WTC11 (cell line): ENCODE measurements around the gene FBXO22.

Source experiments
- CTCF ChIP-seq: fragments of 200-600 bp; IDR thresholded peaks from 2 replicates; pipeline ENCODE4 v1.8.0; 2022; ENCODE audit warnings: antibody characterized with exemption
- E2F1 ChIP-seq: sonication (generic); formaldehyde crosslinking; IDR thresholded peaks from 2 replicates; pipeline ENCODE4 v1.8.0; 2022; ENCODE audit warnings: mild to moderate bottlenecking, missing genetic modification reagents
- ELF4 ChIP-seq: sonication (generic); formaldehyde crosslinking; IDR thresholded peaks from 2 replicates; pipeline ENCODE4 v1.8.1; 2022; ENCODE audit warnings: low read depth, mild to moderate bottlenecking, moderate library complexity, missing genetic modification reagents
- ETV6 ChIP-seq: sonication (generic); formaldehyde crosslinking; IDR thresholded peaks from 2 replicates; pipeline ENCODE4 v1.8.1; 2022; ENCODE audit warnings: mild to moderate bottlenecking, missing genetic modification reagents
- FOXJ3 ChIP-seq: sonication (generic); formaldehyde crosslinking; IDR thresholded peaks from 2 replicates; pipeline ENCODE4 v1.9.0; 2021; ENCODE audit warnings: missing genetic modification reagents, mild to moderate bottlenecking, borderline replicate concordance
- IRF2 ChIP-seq: sonication (generic); formaldehyde crosslinking; IDR thresholded peaks from 2 replicates; pipeline ENCODE4 v1.8.0; 2022; ENCODE audit warnings: low read depth, missing genetic modification reagents, borderline replicate concordance
- MAX ChIP-seq: sonication (generic); formaldehyde crosslinking; IDR thresholded peaks from 2 replicates; pipeline ENCODE4 v1.8.0; 2022; ENCODE audit warnings: mild to moderate bottlenecking, missing genetic modification reagents
- ZBTB21 ChIP-seq: sonication (generic); formaldehyde crosslinking; IDR thresholded peaks from 2 replicates; pipeline ENCODE4 v1.8.1; 2023; ENCODE audit warnings: mild to moderate bottlenecking, missing genetic modification reagents, borderline replicate concordance

GRCh38 chr15:75923756-75924155 lies 20.1 kb downstream of the FBXO22 start:
- no peak for TF ChIP-seq IRF2
- no peak for TF ChIP-seq CTCF
- no peak for TF ChIP-seq MAX (CRISPR knock-in tag)
- TF ChIP-seq FOXJ3 (CRISPR knock-in tag), result no peak
- TF ChIP-seq E2F1 (CRISPR knock-in tag), result no peak
- no peak for TF ChIP-seq ETV6
- no peak for TF ChIP-seq ELF4 (CRISPR knock-in tag)
- TF ChIP-seq ZBTB21 (CRISPR knock-in tag), result no peak
